C4-2B (cell line): ENCODE measurements around the gene CAPZA2.

Source experiments
- ZFX ChIP-seq: fragments of 450-650 bp; IDR thresholded peaks from 2 replicates; pipeline ENCODE4 v1.6.1; 2017
- TF ChIP-seq, protein P1 (sequence below): fragments of 450-650 bp; conservative IDR thresholded peaks from 2 replicates; pipeline ENCODE4 v1.5.1; 2017; ENCODE audit warnings: mild to moderate bottlenecking

DNA sequence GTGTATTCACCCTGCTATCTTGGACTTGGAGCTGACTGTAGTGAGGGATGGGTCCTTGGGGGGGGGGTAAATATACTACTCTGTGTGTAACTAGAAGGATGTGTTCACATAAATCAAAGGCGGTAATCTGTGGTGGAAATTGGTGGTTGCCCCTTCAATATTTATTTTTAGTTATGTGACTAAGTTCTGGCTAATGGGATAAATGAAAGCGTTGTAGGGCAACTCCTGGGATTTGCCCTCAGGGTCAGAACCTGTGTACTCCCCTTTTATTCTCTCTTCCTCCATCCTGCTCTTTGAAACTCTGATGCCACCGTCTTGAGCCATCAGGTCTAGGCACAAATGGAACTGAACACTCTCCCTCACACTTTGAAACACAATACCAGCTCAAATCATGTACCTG, 66.6 kb downstream of the CAPZA2 start:
- TF ChIP-seq, protein P1, sequence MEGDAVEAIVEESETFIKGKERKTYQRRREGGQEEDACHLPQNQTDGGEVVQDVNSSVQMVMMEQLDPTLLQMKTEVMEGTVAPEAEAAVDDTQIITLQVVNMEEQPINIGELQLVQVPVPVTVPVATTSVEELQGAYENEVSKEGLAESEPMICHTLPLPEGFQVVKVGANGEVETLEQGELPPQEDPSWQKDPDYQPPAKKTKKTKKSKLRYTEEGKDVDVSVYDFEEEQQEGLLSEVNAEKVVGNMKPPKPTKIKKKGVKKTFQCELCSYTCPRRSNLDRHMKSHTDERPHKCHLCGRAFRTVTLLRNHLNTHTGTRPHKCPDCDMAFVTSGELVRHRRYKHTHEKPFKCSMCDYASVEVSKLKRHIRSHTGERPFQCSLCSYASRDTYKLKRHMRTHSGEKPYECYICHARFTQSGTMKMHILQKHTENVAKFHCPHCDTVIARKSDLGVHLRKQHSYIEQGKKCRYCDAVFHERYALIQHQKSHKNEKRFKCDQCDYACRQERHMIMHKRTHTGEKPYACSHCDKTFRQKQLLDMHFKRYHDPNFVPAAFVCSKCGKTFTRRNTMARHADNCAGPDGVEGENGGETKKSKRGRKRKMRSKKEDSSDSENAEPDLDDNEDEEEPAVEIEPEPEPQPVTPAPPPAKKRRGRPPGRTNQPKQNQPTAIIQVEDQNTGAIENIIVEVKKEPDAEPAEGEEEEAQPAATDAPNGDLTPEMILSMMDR = no peak
- no peak for TF ChIP-seq ZFX
